Testis (tissue), 3 donors: ENCODE results near the gene GMDS. TPM values are rescaled to one million over a fixed set of nuclear protein-coding genes. Genes with fewer than 3 reads are reported as not detected.

Experiments
- DNase-seq: peaks from one replicate; pipeline ENCODE4 v3.0.0-alpha.2; 2019
- H3K27ac ChIP-seq, 2 donors: fragments of 200-600 bp; sonication (generic); one replicate each; pipeline ENCODE4 v1.5.1; 2019
- H3K27me3 ChIP-seq: fragments of 200-600 bp; sonication (generic); one replicate; pipeline ENCODE4 v1.5.1; 2019
- H3K36me3 ChIP-seq: fragments of 200-600 bp; sonication (generic); one replicate; pipeline ENCODE4 v1.5.1; 2017; ENCODE audit warnings: low read depth; ENCODE audit errors: missing control alignments
- H3K4me1 ChIP-seq: fragments of 200-600 bp; sonication (generic); one replicate; pipeline ENCODE4 v1.5.1; 2019
- H3K4me3 ChIP-seq, 2 donors: fragments of 200-600 bp; sonication (generic); one replicate each; pipeline ENCODE4 v1.5.1; 2017 to 2019
- H3K9me3 ChIP-seq: fragments of 200-600 bp; sonication (generic); one replicate; pipeline ENCODE4 v1.5.1; 2017
- CTCF ChIP-seq, 3 experiments: fragments of 450-650 bp in 2 of 3; fragments of 200-600 bp in 1 of 3; sonication (generic) in 1 of 3; IDR thresholded peaks; one replicate each; pipeline ENCODE4 v1.5.1; 2016 to 2019; ENCODE audit warnings: antibody characterized with exemption in 3 of 3, mild to moderate bottlenecking in 2 of 3, moderate library complexity in 1 of 3
- POLR2A ChIP-seq: fragments of 450-650 bp; IDR thresholded peaks from one replicate; pipeline ENCODE4 v1.6.1; 2017; ENCODE audit warnings: antibody characterized with exemption, mild to moderate bottlenecking, moderate library complexity
- WGBS, 2 donors: methylation state at CpG; one replicate each; pipeline ENCODE4 v1.1.5; 2018; 5-methylcytosine and 5-hydroxymethylcytosine counted together
- intact Hi-C: fragments of 100-400 bp; cut with DNase I; formaldehyde crosslinking; loops from one replicate; pipeline ENCODE4 v1.15.1; 2023; ENCODE audit warnings: low total_unique reads
- polyA plus RNA-seq: library from polyadenylated mRNA; stranded (reverse); fragments of 350-450 nt; fragmentation: Illumina TruSeq; extraction: RNeasy Lipid Tissue Mini Kit (QIAGEN cat#74804); gene quantifications from one replicate; pipeline ENCODE4 v1.2.3, GENCODE V29; 2014; ENCODE audit warnings: low read depth, low replicate concordance; ENCODE audit not compliant: insufficient read depth
- total RNA-seq, 2 donors: library from RNA; depleted of rRNA; stranded (reverse); fragments of >200 nt; gene quantifications; one replicate each; pipeline ENCODE4 v1.2.3, GENCODE V29; 2016

The GMDS gene
- total and polyA plus RNA-seq, 3 donors from 2014 or later: 19.6 to 31.1 (median 22.2) TPM

GRCh38 chr6:1798303-1798964, 447.0 kb downstream of the GMDS start:
- no peak for DNase-seq
- no peaks in the 10 kb centered on the region for H3K9me3 ChIP-seq
- TF ChIP-seq CTCF (IDR thresholded peaks at IDR 0.05) (no peak), POLR2A (no peak)
- peaks cover 11% of the 10 kb centered on the region for H3K4me1 ChIP-seq
- H3K36me3 ChIP-seq: no peaks in the 10 kb centered on the region
- H3K27ac ChIP-seq: peak overlapping the region in 1 of 2 donors; percentile 46
- 71 to 83% methylated on average over 9 of the region's 9 CpGs for WGBS, 2 donors
- intact Hi-C loops: no loop called here
- no peak overlapping the region for H3K4me3 ChIP-seq
- H3K27me3 ChIP-seq: no peaks in the 10 kb centered on the region

- intact Hi-C loops: no loop called here
- Histone ChIP-seq H3K4me1 (peaks cover 6% of the 10 kb centered on the region), H3K36me3 (no peaks in the 10 kb centered on the region), H3K9me3 (no peaks in the 10 kb centered on the region), H3K4me3 (no peak overlapping the region), H3K27me3 (no peaks in the 10 kb centered on the region), H3K27ac (peak overlapping the region in 1 of 2 donors; percentile 46)
- TF ChIP-seq POLR2A: no peak
- TF ChIP-seq CTCF (IDR thresholded peaks at IDR 0.05): no peak
- no peak for DNase-seq
- WGBS, 2 donors: 43 to 49% methylated on average over 1 of the region's 1 CpG
Measured at GRCh38 chr6:1797801-1798200, 447.6 kb downstream of the GMDS start.

GRCh38 chr6:1796706-1797529, 448.5 kb downstream of the GMDS start:
- H3K27ac ChIP-seq: peak overlapping the region in 1 of 2 donors; percentile 7
- H3K9me3 ChIP-seq: no peaks in the 10 kb centered on the region
- no peak for TF ChIP-seq CTCF (IDR thresholded peaks at IDR 0.05)
- no peak for TF ChIP-seq POLR2A
- no peaks in the 10 kb centered on the region for H3K27me3 ChIP-seq
- H3K4me1 ChIP-seq: no peaks in the 10 kb centered on the region
- H3K36me3 ChIP-seq: no peaks in the 10 kb centered on the region
- H3K4me3 ChIP-seq: no peak overlapping the region
- no peak for DNase-seq
- 84 to 97% methylated on average over 8 of the region's 8 CpGs for WGBS, 2 donors
- intact Hi-C loops: no loop called here

- WGBS, 2 donors: 91 to 92% methylated on average over 4 of the region's 4 CpGs
- H3K4me3 ChIP-seq: no peak overlapping the region
- H3K4me1 ChIP-seq: no peaks in the 10 kb centered on the region
- no peaks in the 10 kb centered on the region for H3K27me3 ChIP-seq
- H3K36me3 ChIP-seq: no peaks in the 10 kb centered on the region
- no peaks in the 10 kb centered on the region for H3K9me3 ChIP-seq
- no peak overlapping the region for H3K27ac ChIP-seq
- no peak for DNase-seq
- intact Hi-C loops: no loop called here
- TF ChIP-seq POLR2A: no peak
- TF ChIP-seq CTCF (IDR thresholded peaks at IDR 0.05): no peak
Measured at GRCh38 chr6:1795910-1796309, 449.5 kb downstream of the GMDS start.
